ENCODE data around the gene STAM. TPM values are rescaled to one million over a fixed set of nuclear protein-coding genes. Genes with fewer than 3 reads are reported as not detected.

STAM gene
- total and polyA plus RNA-seq, 10 of the 15 experiments (the other 5 are each of a cell fraction or from before 2014, with no cell fraction given), result 8.8 to 15.9 (median 14.4) TPM

- no peak for TF ChIP-seq BCLAF1 (IDR thresholded peaks at IDR 0.05)
- TF ChIP-seq SREBF1 (IDR thresholded peaks at IDR 0.05; ENCODE audit: low read length), result no peak
- no peak for TF ChIP-seq CBX3 (IDR thresholded peaks at IDR 0.05; ENCODE audit: borderline replicate concordance, low read depth)
- TF ChIP-seq CTCF (IDR thresholded peaks at IDR 0.05 in 2 of 3, conservative IDR thresholded peaks at IDR 0.05 in 1 of 3; ENCODE audit: control insufficient read depth in 2 of 3, extremely low read depth in 1 of 3, insufficient read depth in 1 of 3, low read depth in 3 of 3, low read length in 3 of 3), result no peak
- TF ChIP-seq ZBTB11 (CRISPR knock-in tag; IDR thresholded peaks at IDR 0.05), result no peak
- TF ChIP-seq HDAC2 (IDR thresholded peaks at IDR 0.05), result no peak
Observed at GRCh38 chr10:17689137-17689536, 45.2 kb downstream of the STAM start (continued).
